ENCODE results near the gene KCNA2. TPM values are rescaled to one million over a fixed set of nuclear protein-coding genes. Genes with fewer than 3 reads are reported as not detected.

Gene KCNA2
- total RNA-seq, 1 donor, result 0.52 TPM

- Histone ChIP-seq H3K27me3 (ENCODE audit: insufficient read depth, low read length) (peaks cover 4% of the 10 kb centered on the region), H3K4me1 (ENCODE audit: insufficient read depth, low read length) (no peaks in the 10 kb centered on the region), H3K4me3 (ENCODE audit: low read length) (no peak overlapping the region), H3K9me3 (ENCODE audit: low read depth, low read length) (no peaks in the 10 kb centered on the region)
Observed at GRCh38 chr1:110597966-110598365, 8.2 kb downstream of the KCNA2 start.

GRCh38 chr1:110596312-110596711, 9.8 kb downstream of the KCNA2 start:
- H3K4me1 ChIP-seq (ENCODE audit: insufficient read depth, low read length), result no peaks in the 10 kb centered on the region
- H3K9me3 ChIP-seq (ENCODE audit: low read depth, low read length), result no peaks in the 10 kb centered on the region
- H3K4me3 ChIP-seq (ENCODE audit: low read length), result no peak overlapping the region
- H3K27me3 ChIP-seq (ENCODE audit: insufficient read depth, low read length), result peaks cover 4% of the 10 kb centered on the region

- H3K4me3 ChIP-seq (ENCODE audit: low read length), result no peak overlapping the region
- H3K4me1 ChIP-seq (ENCODE audit: insufficient read depth, low read length), result no peaks in the 10 kb centered on the region
- H3K9me3 ChIP-seq (ENCODE audit: low read depth, low read length), result no peaks in the 10 kb centered on the region
- H3K27me3 ChIP-seq (ENCODE audit: insufficient read depth, low read length), result peaks cover 4% of the 10 kb centered on the region
Observed at GRCh38 chr1:110595353-110595710, 10.8 kb downstream of the KCNA2 start.

- Histone ChIP-seq H3K4me3 (ENCODE audit: low read length) (no peak overlapping the region), H3K27me3 (ENCODE audit: insufficient read depth, low read length) (peaks cover 4% of the 10 kb centered on the region), H3K4me1 (ENCODE audit: insufficient read depth, low read length) (no peaks in the 10 kb centered on the region), H3K9me3 (ENCODE audit: low read depth, low read length) (no peaks in the 10 kb centered on the region)
Observed at GRCh38 chr1:110594456-110595352, 11.5 kb downstream of the KCNA2 start.

GRCh38 chr1:110593902-110594301, 12.3 kb downstream of the KCNA2 start:
- Histone ChIP-seq H3K4me1 (ENCODE audit: insufficient read depth, low read length) (no peaks in the 10 kb centered on the region), H3K27me3 (ENCODE audit: insufficient read depth, low read length) (peaks cover 4% of the 10 kb centered on the region), H3K4me3 (ENCODE audit: low read length) (no peak overlapping the region), H3K9me3 (ENCODE audit: low read depth, low read length) (no peaks in the 10 kb centered on the region)

GRCh38 chr1:110591956-110592355, 14.2 kb downstream of the KCNA2 start:
- Histone ChIP-seq H3K4me3 (ENCODE audit: low read length) (no peak overlapping the region), H3K9me3 (ENCODE audit: low read depth, low read length) (no peaks in the 10 kb centered on the region), H3K4me1 (ENCODE audit: insufficient read depth, low read length) (no peaks in the 10 kb centered on the region), H3K27me3 (ENCODE audit: insufficient read depth, low read length) (peaks cover 4% of the 10 kb centered on the region)

- Histone ChIP-seq H3K27me3 (ENCODE audit: insufficient read depth, low read length) (no peaks in the 10 kb centered on the region), H3K4me3 (ENCODE audit: low read length) (no peak overlapping the region), H3K9me3 (ENCODE audit: low read depth, low read length) (no peaks in the 10 kb centered on the region), H3K4me1 (ENCODE audit: insufficient read depth, low read length) (no peaks in the 10 kb centered on the region)
Observed at GRCh38 chr1:110588991-110589390, 17.2 kb downstream of the KCNA2 start.

GRCh38 chr1:110588486-110588885, 17.7 kb downstream of the KCNA2 start:
- no peak overlapping the region for H3K4me3 ChIP-seq (ENCODE audit: low read length)
- no peaks in the 10 kb centered on the region for H3K9me3 ChIP-seq (ENCODE audit: low read depth, low read length)
- H3K27me3 ChIP-seq (ENCODE audit: insufficient read depth, low read length), result no peaks in the 10 kb centered on the region
- no peaks in the 10 kb centered on the region for H3K4me1 ChIP-seq (ENCODE audit: insufficient read depth, low read length)

GRCh38 chr1:110587906-110588305, 18.3 kb downstream of the KCNA2 start:
- Histone ChIP-seq H3K9me3 (ENCODE audit: low read depth, low read length) (no peaks in the 10 kb centered on the region), H3K4me3 (ENCODE audit: low read length) (no peak overlapping the region), H3K27me3 (ENCODE audit: insufficient read depth, low read length) (no peaks in the 10 kb centered on the region), H3K4me1 (ENCODE audit: insufficient read depth, low read length) (no peaks in the 10 kb centered on the region)

- no peak overlapping the region for H3K4me3 ChIP-seq (ENCODE audit: low read length)
- H3K9me3 ChIP-seq (ENCODE audit: low read depth, low read length), result no peaks in the 10 kb centered on the region
- no peaks in the 10 kb centered on the region for H3K4me1 ChIP-seq (ENCODE audit: insufficient read depth, low read length)
- no peaks in the 10 kb centered on the region for H3K27me3 ChIP-seq (ENCODE audit: insufficient read depth, low read length)
Observed at GRCh38 chr1:110585481-110585880, 20.7 kb downstream of the KCNA2 start.

- no peaks in the 10 kb centered on the region for H3K4me1 ChIP-seq (ENCODE audit: insufficient read depth, low read length)
- H3K9me3 ChIP-seq (ENCODE audit: low read depth, low read length), result no peaks in the 10 kb centered on the region
- H3K4me3 ChIP-seq (ENCODE audit: low read length), result no peak overlapping the region
- no peaks in the 10 kb centered on the region for H3K27me3 ChIP-seq (ENCODE audit: insufficient read depth, low read length)
Observed at GRCh38 chr1:110584045-110584444, 22.1 kb downstream of the KCNA2 start.

- no peaks in the 10 kb centered on the region for H3K9me3 ChIP-seq (ENCODE audit: low read depth, low read length)
- no peak overlapping the region for H3K4me3 ChIP-seq (ENCODE audit: low read length)
- H3K27me3 ChIP-seq (ENCODE audit: insufficient read depth, low read length), result peaks cover 3% of the 10 kb centered on the region
- H3K4me1 ChIP-seq (ENCODE audit: insufficient read depth, low read length), result no peaks in the 10 kb centered on the region
Observed at GRCh38 chr1:110583505-110583904, 22.7 kb downstream of the KCNA2 start.

- H3K9me3 ChIP-seq (ENCODE audit: low read depth, low read length), result no peaks in the 10 kb centered on the region
- peaks cover 9% of the 10 kb centered on the region for H3K27me3 ChIP-seq (ENCODE audit: insufficient read depth, low read length)
- H3K4me3 ChIP-seq (ENCODE audit: low read length), result no peak overlapping the region
- no peaks in the 10 kb centered on the region for H3K4me1 ChIP-seq (ENCODE audit: insufficient read depth, low read length)
Observed at GRCh38 chr1:110582378-110582777, 23.8 kb downstream of the KCNA2 start.

GRCh38 chr1:110581682-110582145, 24.4 kb downstream of the KCNA2 start:
- Histone ChIP-seq H3K27me3 (ENCODE audit: insufficient read depth, low read length) (peaks cover 9% of the 10 kb centered on the region), H3K9me3 (ENCODE audit: low read depth, low read length) (no peaks in the 10 kb centered on the region), H3K4me1 (ENCODE audit: insufficient read depth, low read length) (no peaks in the 10 kb centered on the region), H3K4me3 (ENCODE audit: low read length) (no peak overlapping the region)

- Histone ChIP-seq H3K4me1 (ENCODE audit: insufficient read depth, low read length) (no peaks in the 10 kb centered on the region), H3K27me3 (ENCODE audit: insufficient read depth, low read length) (peaks cover 9% of the 10 kb centered on the region), H3K9me3 (ENCODE audit: low read depth, low read length) (no peaks in the 10 kb centered on the region), H3K4me3 (ENCODE audit: low read length) (no peak overlapping the region)
Observed at GRCh38 chr1:110580244-110580643, 25.9 kb downstream of the KCNA2 start.

- no peak overlapping the region for H3K4me3 ChIP-seq (ENCODE audit: low read length)
- no peaks in the 10 kb centered on the region for H3K9me3 ChIP-seq (ENCODE audit: low read depth, low read length)
- H3K27me3 ChIP-seq (ENCODE audit: insufficient read depth, low read length), result peaks cover 9% of the 10 kb centered on the region
- H3K4me1 ChIP-seq (ENCODE audit: insufficient read depth, low read length), result no peaks in the 10 kb centered on the region
Observed at GRCh38 chr1:110579460-110579859, 26.7 kb downstream of the KCNA2 start.
